ENCODE results near the gene EPHX1. TPM values are rescaled to one million over a fixed set of nuclear protein-coding genes. Genes with fewer than 3 reads are reported as not detected.
"Not testable (repeated sequence)": the region's sequence is repeated elsewhere in the genome, so short reads cannot be mapped to it uniquely, and the experiment has no call there.

Gene EPHX1
- total RNA-seq, 2 experiments from 2014 or later, result 2.7 to 4.3 TPM

DNA sequence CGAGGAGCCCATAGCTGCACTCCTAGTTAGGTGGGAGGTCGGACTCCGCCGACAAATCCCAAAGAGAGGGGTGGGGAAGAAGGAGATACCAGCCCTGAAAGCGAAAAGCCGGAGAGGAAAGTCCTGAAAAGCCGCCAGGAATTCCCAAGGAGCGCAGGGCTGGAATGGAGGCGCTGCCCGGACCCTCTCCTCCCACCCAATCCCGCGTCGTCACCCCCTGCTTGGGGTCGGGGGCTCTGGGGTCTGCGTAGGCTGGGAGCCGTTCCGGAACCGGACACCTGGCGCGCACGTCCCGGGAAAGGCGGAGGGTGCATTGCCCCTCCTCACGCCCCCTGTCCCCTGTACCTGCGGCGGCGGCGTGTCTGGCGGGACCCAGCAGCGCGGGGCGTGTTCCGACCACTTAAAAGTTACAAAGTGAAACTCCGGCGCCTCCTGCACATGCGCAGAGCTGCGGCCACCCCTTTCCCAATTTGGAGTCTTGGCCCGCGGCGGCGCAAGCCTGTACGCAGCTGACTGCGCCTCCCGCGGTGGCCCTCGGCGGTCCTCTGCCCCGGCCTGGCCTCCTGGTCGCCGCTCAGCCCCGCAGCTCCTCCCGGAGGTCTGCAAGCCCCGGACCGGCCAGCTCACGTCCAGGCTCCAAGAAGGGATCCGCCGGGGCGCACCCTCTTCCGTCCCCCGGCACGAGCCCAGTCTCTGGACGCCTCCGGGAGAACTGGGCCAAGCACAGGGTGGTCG lies 72.2 kb downstream of the EPHX1 start, which contains the start of gene TMEM63A:
TSS of gene TMEM63A (minus strand) at position 422 of the 735 bp plus-strand sequence. CDS start 4,800 bp downstream, outside the sequence.
- peak within 1 kb of the TSS; percentile 87 for H3K27ac Mint-ChIP-seq
- peaks cover 4% of the 10 kb centered on the region for H3K36me3 Mint-ChIP-seq
- no peaks in the 10 kb centered on the region for H3K9me3 Mint-ChIP-seq
- DNase-seq, result peak; percentile 89
- no peaks in the 10 kb centered on the region for H3K27me3 Mint-ChIP-seq
- H3K4me3 Mint-ChIP-seq, result peak within 1 kb of the TSS; percentile 86
- H3K4me1 Mint-ChIP-seq, result peaks cover 46% of the 10 kb centered on the region

DNA sequence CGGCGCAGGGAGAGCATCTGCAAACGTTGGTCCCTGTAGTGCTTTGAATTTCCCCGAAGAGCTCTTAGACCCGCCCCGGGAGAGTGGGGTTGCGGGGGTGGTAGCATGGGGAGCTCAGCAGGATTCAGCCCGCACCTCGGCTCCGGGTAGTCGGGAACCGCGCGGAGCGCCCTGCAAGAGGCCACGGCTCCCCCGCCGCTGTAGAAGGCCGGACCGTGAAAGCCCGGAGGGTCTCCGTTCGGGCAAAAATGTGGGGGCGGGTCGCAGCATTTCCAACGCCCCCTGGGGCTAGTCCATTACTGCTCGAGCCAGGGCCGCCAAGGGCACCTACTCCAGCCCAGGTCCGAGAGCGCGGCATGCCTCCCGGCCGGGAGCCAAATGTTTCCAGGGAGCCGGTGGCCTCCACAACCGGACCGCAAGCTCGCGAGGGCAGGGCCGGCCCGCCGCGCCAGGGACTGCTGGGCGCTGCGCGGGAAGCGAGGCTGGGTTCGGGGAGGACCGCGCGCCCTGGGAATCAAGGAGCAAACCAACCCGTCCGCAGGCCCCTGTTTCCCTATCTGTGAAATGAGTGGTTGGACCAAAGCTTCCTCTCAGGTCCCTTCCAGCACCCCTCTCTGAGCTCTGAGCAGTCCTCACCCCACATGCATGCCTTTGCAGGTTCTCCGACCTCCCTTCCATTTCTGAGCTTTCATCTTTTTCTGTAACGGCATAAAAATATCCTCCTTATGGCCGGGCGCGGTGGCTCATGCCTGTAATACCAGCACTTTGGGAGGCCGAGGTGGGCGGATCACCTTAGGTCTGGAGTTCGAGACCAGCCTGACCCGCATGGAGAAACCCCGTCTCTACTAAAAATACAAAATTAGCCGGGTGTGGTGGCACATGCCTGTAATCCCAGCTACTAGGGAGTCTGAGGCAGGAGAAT lies 73.0 kb downstream of the EPHX1 start:
- peak; percentile 53 for DNase-seq
- Mint-ChIP-seq H3K4me3 (peak overlapping the region; percentile 86), H3K27me3 (no peaks in the 10 kb centered on the region), H3K36me3 (peaks cover 4% of the 10 kb centered on the region), H3K27ac (peak overlapping the region; percentile 83), H3K4me1 (peaks cover 38% of the 10 kb centered on the region), H3K9me3 (no peaks in the 10 kb centered on the region)

DNA sequence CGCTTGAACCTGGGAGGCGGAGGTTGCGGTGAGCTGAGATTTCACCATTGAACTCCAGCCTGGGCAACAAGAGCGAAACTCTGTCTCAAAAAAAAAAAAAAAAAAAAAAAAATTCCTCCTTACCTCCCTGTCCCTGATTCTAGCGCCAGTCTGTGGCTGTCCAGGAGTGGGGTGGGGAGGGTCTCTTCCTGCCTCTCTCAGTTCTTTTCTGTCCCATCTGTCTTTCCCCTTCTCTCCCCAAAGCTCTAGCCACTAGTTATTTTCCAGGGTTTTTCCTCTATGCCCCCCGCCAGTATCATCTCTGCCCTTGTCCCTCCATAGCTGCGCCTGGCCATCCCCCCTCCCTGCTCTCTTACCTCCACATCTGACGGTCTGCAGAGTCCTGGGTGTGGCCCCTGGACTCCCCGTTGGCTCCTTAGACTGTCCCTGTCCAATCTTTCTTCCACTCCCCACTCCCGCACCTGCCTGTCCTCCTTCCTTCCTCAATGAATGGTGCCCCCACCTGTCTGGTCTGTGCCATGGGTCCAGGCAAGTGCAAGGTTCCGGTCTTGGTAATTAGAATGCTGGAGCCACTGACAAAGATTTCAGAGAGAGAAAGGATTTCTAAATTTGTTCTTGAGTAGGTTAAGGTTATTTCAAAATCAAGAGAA lies 73.8 kb downstream of the EPHX1 start:
- no peak for DNase-seq

DNA sequence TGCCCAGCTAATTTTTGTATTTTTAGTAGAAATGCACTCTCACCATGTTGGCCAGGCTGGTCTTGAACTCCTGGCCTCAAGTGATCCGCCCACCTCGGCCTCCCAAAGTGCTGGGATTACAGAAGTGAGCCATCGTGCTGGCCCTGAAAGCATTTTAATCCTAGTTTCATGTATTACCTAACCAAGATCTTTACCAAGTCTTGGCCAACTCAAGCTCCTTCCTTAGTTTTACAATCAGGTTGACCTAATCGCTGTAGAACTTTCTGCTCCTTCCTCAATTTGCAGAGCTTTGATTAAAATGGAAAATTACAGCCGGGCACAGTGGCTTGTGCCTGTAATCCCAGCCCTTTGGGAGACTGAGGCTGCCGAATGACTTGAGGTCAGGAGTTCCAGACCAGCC lies 75.4 kb downstream of the EPHX1 start:
- Mint-ChIP-seq H3K4me1 (peaks cover 19% of the 10 kb centered on the region), H3K27me3 (no peaks in the 10 kb centered on the region), H3K36me3 (peaks cover 1% of the 10 kb centered on the region), H3K4me3 (no peak overlapping the region), H3K27ac (no peak overlapping the region), H3K9me3 (no peaks in the 10 kb centered on the region)
- DNase-seq, result no peak

More for the DNA sequence above, 73.8 kb downstream of the EPHX1 start:
- Mint-ChIP-seq H3K4me1 (peaks cover 34% of the 10 kb centered on the region), H3K9me3 (no peaks in the 10 kb centered on the region), H3K36me3 (peaks cover 4% of the 10 kb centered on the region), H3K27ac (peak overlapping the region; percentile 29), H3K4me3 (peak overlapping the region; percentile 86), H3K27me3 (no peaks in the 10 kb centered on the region)

DNA sequence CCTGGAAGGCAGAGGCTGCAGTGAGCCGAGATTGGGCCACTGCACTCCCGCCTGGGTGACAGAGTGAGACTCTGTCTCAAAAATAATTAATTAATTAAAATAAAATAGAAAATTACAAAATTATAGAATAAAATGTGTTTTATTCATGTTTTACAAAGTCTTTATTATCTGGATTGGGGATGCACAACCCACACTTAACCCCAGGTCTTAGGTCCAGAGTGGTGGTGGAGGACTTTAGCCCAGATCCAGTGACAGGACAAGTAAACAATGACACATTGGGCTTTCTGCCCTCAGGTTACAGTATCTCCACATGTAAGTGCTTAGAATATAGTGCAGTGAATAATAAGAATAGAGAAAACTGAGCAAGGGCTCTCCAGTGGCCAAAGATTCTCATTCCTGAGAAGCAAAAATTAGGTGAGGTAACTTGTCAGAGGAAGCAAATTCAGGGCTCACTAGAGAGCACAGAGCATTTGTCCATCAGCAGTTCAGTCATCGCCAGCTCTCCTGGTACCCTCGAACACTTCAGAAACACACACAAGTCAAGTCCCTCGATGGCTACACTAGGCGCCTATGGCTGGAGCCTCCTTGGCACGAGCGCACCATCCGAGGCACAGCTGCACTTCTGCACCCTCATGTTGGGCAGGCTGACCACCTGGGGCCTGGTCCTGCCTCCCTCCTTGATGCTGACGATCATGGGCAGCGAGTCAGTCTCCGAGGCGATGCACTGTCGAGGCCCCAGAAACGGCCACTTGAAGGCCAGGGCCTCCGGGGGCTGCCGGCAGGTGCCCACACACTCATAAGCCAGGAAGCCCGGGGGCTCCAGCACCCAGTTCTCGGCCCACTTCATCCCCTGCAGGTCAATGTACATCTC lies 76.5 kb downstream of the EPHX1 start:
- no peak overlapping the region for H3K4me3 Mint-ChIP-seq
- peaks cover 11% of the 10 kb centered on the region for H3K4me1 Mint-ChIP-seq
- no peak overlapping the region for H3K27ac Mint-ChIP-seq
- H3K9me3 Mint-ChIP-seq, result no peaks in the 10 kb centered on the region
- no peaks in the 10 kb centered on the region for H3K27me3 Mint-ChIP-seq
- no peak for DNase-seq
- H3K36me3 Mint-ChIP-seq, result peaks cover 1% of the 10 kb centered on the region

DNA sequence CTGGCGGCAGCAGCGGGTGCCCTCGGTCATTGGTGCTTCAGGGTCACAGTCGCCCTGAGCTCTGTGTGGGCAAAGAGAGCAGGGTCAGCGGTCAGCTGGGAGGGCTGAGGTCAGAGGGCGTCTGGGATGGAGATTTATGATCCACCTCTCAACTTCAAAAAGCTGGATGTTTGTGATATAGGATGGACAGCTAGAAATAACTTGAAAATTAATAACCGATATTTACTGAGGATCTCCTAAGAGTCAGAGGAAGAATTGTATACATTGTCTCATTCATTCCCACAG lies 77.0 kb downstream of the EPHX1 start:
- Mint-ChIP-seq H3K4me3 (no peak overlapping the region), H3K9me3 (no peaks in the 10 kb centered on the region), H3K27me3 (no peaks in the 10 kb centered on the region), H3K4me1 (peaks cover 10% of the 10 kb centered on the region), H3K36me3 (peaks cover 1% of the 10 kb centered on the region), H3K27ac (no peak overlapping the region)
- DNase-seq, result no peak

DNA sequence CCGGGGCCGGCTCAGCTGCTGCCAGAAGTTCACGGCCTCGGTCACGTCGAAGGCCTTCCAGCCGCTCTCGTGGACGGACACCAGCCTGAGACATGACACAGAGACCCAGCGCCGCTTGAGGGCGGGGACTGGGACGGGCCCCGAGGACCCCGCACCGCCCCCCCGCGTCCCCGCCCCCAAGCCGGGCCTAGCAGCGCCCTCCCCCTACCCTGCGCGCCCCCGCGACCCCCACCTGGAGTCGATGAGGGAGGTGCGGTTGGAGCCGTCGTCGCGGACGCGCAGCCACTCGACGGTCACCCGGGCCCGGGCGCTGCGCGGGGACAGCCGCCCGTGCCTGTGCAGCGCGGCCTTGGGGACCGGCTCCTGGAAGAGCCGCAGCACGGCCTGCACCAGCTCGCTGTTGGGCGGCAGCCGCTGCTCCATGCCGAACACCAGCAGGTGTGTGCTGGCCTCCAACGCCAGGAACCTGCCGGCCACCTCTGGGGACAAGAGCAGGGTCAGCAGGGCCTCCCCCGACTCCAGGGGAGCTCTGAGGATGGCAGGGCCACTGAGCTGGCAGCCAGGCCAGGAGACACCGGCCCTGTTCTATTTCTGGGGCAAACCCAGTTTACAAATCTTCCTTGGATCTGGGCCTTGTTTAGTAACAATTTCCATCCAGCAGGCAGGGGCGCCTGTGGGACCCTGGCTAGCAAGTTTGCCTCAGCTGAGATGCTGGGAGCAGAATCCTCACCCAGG lies 77.8 kb downstream of the EPHX1 start:
- H3K9me3 Mint-ChIP-seq, H3K4me3 Mint-ChIP-seq, H3K27ac Mint-ChIP-seq, DNase-seq, H3K27me3 Mint-ChIP-seq, H3K36me3 Mint-ChIP-seq: not testable (repeated sequence)
- peaks cover 10% of the 10 kb centered on the region for H3K4me1 Mint-ChIP-seq

DNA sequence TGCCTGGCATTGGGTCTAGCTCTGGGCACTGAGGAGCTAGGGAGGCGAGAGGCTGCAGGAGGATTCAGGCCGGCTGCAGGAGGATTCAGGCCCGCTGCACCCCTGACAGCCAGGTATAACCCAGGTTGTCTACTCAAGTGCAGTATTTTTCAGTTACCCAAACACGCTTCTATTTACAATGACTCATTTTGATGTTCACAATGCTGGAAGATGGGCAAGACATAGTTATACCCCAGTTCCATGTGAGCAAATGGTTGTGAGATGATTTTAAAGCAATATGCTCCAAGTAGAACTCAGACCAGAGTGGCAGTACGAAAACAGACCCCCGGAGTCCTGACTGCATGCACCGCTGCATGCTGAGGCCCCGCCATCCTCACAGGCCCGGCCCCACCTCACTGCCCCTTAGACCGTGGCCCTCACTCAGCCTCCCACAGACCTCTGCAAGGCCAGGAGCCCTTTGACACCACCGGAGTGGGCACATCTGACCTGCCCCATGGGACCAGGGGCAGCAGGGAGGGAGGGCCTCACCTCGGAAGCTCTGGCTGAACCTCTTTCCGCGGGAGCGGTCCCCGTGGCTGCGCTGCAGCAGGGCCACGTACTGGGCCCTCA lies 78.5 kb downstream of the EPHX1 start:
- Mint-ChIP-seq H3K4me3 (no peak overlapping the region), H3K27ac (no peak overlapping the region)

DNA sequence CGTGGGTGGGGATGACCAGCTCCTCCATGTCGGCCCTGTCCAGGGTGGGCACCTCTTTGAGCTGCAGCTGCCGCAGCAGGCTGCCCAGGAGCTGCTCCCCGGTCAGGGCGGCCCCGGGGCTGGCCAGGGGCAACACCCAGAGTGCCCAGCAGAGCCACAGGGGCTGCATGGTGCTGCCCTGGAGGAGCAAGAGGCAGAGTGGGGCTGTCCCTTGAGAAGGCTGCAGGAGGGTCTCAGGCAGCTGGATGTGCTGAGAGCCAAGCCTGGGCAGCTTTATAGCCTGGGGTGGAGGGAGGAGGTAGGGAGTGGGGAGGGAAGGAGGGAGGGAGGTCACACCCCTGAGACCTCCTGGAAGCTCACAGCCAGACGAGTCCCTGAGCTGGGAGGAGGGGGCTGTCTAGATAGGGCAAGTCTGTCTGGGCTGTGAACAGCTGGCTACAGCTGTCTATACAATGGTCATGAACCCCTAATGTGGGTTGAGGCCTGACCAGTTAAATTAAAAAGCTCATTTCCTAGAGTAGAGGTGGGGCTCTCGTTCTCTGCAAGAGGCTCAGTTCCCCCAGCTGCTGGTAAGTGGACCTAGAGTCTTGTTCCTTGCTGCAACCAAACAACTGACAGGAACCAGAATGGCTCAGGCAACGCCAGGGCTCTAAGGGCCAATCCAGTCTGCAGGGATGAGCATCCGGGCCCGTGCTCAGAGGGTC lies 79.1 kb downstream of the EPHX1 start, which contains the start of gene LEFTY1:
TSS of gene LEFTY1 (minus strand) at position 249 of the 704 bp plus-strand sequence. CDS start at position 169, 80 bp downstream.
- DNase-seq, result no peak
- Mint-ChIP-seq H3K9me3 (no peaks in the 10 kb centered on the region), H3K27ac (no peak within 1 kb of the TSS), H3K27me3 (no peaks in the 10 kb centered on the region), H3K36me3 (no peaks in the 10 kb centered on the region), H3K4me1 (peaks cover 4% of the 10 kb centered on the region), H3K4me3 (no peak within 1 kb of the TSS)

More for the DNA sequence above, 78.5 kb downstream of the EPHX1 start:
- H3K4me1 Mint-ChIP-seq, result peaks cover 7% of the 10 kb centered on the region
- H3K27me3 Mint-ChIP-seq, result no peaks in the 10 kb centered on the region
- DNase-seq, result no peak
- H3K9me3 Mint-ChIP-seq, result no peaks in the 10 kb centered on the region
- H3K36me3 Mint-ChIP-seq, result no peaks in the 10 kb centered on the region

DNA sequence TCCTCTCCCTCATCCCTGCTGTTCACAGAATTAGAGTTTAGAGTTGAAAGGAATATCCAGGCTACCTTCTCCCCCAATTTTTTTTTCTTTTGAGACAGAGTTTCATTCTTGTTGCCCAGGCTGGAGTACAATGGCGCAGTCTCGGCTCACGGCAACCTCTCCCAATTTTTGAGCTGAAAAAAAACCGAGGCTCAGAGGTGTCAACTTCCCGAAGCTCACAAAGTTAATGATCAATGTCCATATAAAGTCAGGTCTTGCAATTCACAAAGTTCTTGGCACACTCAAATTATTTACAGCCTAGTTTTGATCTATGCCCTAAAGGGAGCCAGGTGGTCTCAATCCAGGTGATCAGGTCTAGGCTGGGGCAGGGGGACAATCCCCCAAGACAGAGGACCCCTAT lies 79.8 kb downstream of the EPHX1 start:
- Mint-ChIP-seq H3K36me3 (no peaks in the 10 kb centered on the region), H3K4me1 (peaks cover 8% of the 10 kb centered on the region), H3K9me3 (no peaks in the 10 kb centered on the region), H3K27ac (no peak overlapping the region), H3K4me3 (no peak overlapping the region), H3K27me3 (no peaks in the 10 kb centered on the region)
- DNase-seq, result no peak

DNA sequence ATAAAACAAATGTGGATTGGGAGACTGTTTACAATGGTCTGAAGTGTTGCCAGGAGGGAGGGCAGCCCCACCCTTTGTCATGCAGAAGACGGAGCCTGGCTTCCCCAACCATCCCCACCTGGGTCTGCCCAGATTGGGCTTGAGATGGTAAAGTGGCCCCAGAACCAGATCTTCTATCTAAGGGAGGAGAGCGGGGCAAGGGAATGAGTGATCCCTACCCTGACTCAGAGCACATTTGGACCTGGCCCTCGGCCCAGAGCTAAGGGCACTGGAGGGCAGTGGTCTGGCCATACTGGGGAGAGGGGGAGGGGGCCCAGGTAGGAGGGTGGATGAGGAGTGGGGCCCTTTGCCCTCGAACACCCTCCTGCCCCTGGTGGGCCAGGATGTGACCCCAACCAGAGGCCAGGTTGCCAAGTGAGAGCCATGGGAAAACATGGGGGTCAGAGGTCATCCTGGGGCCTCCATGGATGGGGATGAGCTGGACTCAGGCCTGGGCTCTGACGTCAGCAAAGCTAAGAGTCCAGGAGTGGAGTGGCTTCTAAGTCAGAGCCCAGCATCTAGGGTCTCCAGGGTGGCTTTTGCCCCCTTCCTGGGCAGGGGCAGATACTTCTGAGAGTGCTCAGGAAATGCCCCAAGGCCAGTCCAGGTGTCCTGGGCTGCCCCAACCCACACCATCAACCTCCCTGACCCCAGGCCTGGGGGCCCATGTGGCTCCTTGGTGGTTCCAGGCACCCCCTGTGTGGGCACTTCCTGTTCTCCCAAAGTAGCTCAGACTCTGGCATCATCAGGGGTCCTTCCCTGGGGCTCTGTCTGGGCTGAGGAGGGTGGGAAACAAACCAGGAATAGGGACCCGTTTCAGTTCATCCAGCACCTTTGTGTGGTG lies 80.7 kb downstream of the EPHX1 start:
- no peaks in the 10 kb centered on the region for H3K9me3 Mint-ChIP-seq
- H3K27me3 Mint-ChIP-seq, result no peaks in the 10 kb centered on the region
- no peak overlapping the region for H3K4me3 Mint-ChIP-seq
- no peaks in the 10 kb centered on the region for H3K36me3 Mint-ChIP-seq
- DNase-seq, result no peak
- H3K4me1 Mint-ChIP-seq, result peaks cover 8% of the 10 kb centered on the region
- no peak overlapping the region for H3K27ac Mint-ChIP-seq

DNA sequence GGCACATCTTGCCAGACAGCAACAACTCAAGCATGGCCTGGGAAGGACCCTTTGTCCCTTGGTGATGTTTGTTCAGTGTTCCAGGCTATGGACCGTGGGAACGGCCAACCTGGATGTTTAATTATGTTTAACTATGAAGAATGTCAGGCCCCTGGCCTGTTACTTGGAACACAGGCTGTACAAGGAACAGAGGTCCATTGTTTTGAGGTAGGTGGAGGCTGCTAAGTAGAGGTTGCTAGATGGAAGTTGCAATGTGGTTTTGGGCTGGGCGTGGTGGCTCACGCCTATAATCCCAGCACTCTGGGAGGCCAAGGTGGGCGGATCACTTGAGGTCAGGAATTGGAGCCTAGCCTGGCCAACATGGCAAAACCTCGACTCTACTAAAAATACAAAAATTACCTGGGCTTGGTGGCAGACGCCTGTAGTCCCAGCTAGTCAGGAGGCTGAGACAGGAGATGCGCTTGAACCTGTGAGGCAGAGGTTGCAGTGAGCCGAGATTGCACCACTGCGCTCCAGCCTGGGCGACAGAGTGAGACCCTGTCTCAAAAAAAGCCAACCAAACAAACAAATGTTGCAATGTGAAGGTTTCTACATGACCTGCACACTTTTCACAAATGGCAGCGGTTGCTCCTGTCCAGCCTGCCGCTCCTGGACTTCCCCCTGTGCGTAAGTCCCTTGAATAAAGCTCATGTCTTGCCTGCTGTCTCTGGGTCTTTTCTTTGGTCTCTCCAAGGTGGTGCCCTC lies 81.5 kb downstream of the EPHX1 start:
- Mint-ChIP-seq H3K4me3 (no peak overlapping the region), H3K36me3 (no peaks in the 10 kb centered on the region), H3K9me3 (no peaks in the 10 kb centered on the region), H3K27ac (no peak overlapping the region), H3K27me3 (no peaks in the 10 kb centered on the region), H3K4me1 (peaks cover 13% of the 10 kb centered on the region)
- DNase-seq, result no peak

Data from activated naive CD8-positive, alpha-beta T cell treated with anti-CD3 and anti-CD28 coated beads for 36 hours (primary cell).